Sigmoid colon (tissue), 4 donors: ENCODE results near the gene LRP2BP.

ENCODE experiments used
- CTCF ChIP-seq, 4 experiments: fragments of 450-650 bp in 3 of 4; fragments of 200-600 bp in 1 of 4; IDR thresholded peaks; one replicate each; pipeline ENCODE4 v1.5.1; 2016 to 2019; ENCODE audit warnings: antibody characterized with exemption in 4 of 4, mild to moderate bottlenecking in 3 of 4, moderate library complexity in 2 of 4
- EP300 ChIP-seq, 4 donors: sonication (generic); formaldehyde crosslinking; IDR thresholded peaks; one replicate each; pipeline ENCODE4 v1.6.1; 2017; ENCODE audit warnings: antibody characterized with exemption in 4 of 4
- POLR2A ChIP-seq, 2 donors: fragments of 450-650 bp; IDR thresholded peaks; one replicate each; pipeline ENCODE4 v1.6.1; 2016; ENCODE audit warnings: antibody characterized with exemption in 2 of 2, mild to moderate bottlenecking in 2 of 2, moderate library complexity in 2 of 2
- POLR2AphosphoS5 ChIP-seq, 4 donors: sonication (generic); formaldehyde crosslinking; IDR thresholded peaks; one replicate each; pipeline ENCODE4 v1.6.1; 2017; ENCODE audit warnings: antibody characterized with exemption in 4 of 4

- no peak for TF ChIP-seq CTCF (IDR thresholded peaks at IDR 0.05)
- no peak for TF ChIP-seq EP300 (IDR thresholded peaks at IDR 0.05)
- TF ChIP-seq POLR2A (IDR thresholded peaks at IDR 0.05): no peak
- no peak for TF ChIP-seq POLR2AphosphoS5 (IDR thresholded peaks at IDR 0.05)
Measured at GRCh38 chr4:185382754-185383153, 13.0 kb downstream of the LRP2BP start.
